ENCODE measurements around the gene SCGB1D2.

The SCGB1D2 gene

DNA sequence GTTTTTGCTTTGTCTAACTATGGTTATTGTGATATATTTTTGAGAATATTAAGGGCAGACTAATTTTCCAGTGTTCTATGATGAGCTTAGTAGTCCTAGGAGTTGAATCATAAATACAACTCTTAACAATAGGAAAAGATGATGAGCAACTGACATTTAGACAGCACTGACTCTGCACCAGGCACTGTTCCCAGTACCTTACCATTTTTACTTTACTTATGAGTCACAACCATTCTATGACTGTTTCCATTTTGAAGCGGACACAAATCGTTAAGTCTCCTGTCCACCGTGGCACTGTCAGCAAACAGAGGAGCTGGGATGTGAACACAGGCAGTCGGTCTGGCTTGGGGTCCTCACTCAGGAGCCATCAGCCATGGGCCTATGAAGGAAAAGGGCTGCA lies 24.5 kb downstream of the SCGB1D2 start:
- TF ChIP-seq RAD21 (IDR thresholded peaks at IDR 0.05; ENCODE audit: low read depth) (no peak), TEAD4 (IDR thresholded peaks at IDR 0.05) (no peak), CEBPB (IDR thresholded peaks at IDR 0.05) (no peak), ZBTB7A (IDR thresholded peaks at IDR 0.05; ENCODE audit: low read depth) (no peak), TAF1 (IDR thresholded peaks at IDR 0.05; ENCODE audit: low read depth) (no peak), FOXM1 (IDR thresholded peaks at IDR 0.05; ENCODE audit: borderline replicate concordance, low read depth) (no peak), TCF12 (IDR thresholded peaks at IDR 0.05; ENCODE audit: low read depth) (no peak), MAX (IDR thresholded peaks at IDR 0.05) (no peak), NFIC (IDR thresholded peaks at IDR 0.05) (no peak), EGR1 (IDR thresholded peaks at IDR 0.05) (no peak), USF1 (IDR thresholded peaks at IDR 0.05) (no peak), EP300 (IDR thresholded peaks at IDR 0.05; ENCODE audit: borderline replicate concordance) (no peak), YY1 (IDR thresholded peaks at IDR 0.05; ENCODE audit: low read depth) (no peak)

GRCh38 chr11:62267050-62267449 lies 25.0 kb downstream of the SCGB1D2 start:
- TF ChIP-seq TCF12 (IDR thresholded peaks at IDR 0.05; ENCODE audit: low read depth) = no peak
- TF ChIP-seq, protein P1, sequence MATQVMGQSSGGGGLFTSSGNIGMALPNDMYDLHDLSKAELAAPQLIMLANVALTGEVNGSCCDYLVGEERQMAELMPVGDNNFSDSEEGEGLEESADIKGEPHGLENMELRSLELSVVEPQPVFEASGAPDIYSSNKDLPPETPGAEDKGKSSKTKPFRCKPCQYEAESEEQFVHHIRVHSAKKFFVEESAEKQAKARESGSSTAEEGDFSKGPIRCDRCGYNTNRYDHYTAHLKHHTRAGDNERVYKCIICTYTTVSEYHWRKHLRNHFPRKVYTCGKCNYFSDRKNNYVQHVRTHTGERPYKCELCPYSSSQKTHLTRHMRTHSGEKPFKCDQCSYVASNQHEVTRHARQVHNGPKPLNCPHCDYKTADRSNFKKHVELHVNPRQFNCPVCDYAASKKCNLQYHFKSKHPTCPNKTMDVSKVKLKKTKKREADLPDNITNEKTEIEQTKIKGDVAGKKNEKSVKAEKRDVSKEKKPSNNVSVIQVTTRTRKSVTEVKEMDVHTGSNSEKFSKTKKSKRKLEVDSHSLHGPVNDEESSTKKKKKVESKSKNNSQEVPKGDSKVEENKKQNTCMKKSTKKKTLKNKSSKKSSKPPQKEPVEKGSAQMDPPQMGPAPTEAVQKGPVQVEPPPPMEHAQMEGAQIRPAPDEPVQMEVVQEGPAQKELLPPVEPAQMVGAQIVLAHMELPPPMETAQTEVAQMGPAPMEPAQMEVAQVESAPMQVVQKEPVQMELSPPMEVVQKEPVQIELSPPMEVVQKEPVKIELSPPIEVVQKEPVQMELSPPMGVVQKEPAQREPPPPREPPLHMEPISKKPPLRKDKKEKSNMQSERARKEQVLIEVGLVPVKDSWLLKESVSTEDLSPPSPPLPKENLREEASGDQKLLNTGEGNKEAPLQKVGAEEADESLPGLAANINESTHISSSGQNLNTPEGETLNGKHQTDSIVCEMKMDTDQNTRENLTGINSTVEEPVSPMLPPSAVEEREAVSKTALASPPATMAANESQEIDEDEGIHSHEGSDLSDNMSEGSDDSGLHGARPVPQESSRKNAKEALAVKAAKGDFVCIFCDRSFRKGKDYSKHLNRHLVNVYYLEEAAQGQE (IDR thresholded peaks at IDR 0.05; ENCODE audit: low read depth) = no peak
- no peak for TF ChIP-seq EGR1 (IDR thresholded peaks at IDR 0.05)
- no peak for TF ChIP-seq FOXM1 (IDR thresholded peaks at IDR 0.05; ENCODE audit: borderline replicate concordance, low read depth)
- TF ChIP-seq CREB1 (IDR thresholded peaks at IDR 0.05; ENCODE audit: low read depth) = no peak
- TF ChIP-seq ZBTB7A (IDR thresholded peaks at IDR 0.05; ENCODE audit: low read depth) = no peak
- TF ChIP-seq TEAD4 (IDR thresholded peaks at IDR 0.05) = no peak
- TF ChIP-seq CEBPB (IDR thresholded peaks at IDR 0.05) = no peak
- TF ChIP-seq TAF1 (IDR thresholded peaks at IDR 0.05; ENCODE audit: low read depth) = no peak
- no peak for TF ChIP-seq EP300 (IDR thresholded peaks at IDR 0.05; ENCODE audit: borderline replicate concordance)
- no peak for TF ChIP-seq RAD21 (IDR thresholded peaks at IDR 0.05; ENCODE audit: low read depth)
- TF ChIP-seq NFIC (IDR thresholded peaks at IDR 0.05) = no peak
- TF ChIP-seq MAX (IDR thresholded peaks at IDR 0.05) = no peak
- TF ChIP-seq YY1 (IDR thresholded peaks at IDR 0.05; ENCODE audit: low read depth) = no peak
- TF ChIP-seq USF1 (IDR thresholded peaks at IDR 0.05) = no peak

- TF ChIP-seq FOXM1 (IDR thresholded peaks at IDR 0.05; ENCODE audit: borderline replicate concordance, low read depth) (no peak), TEAD4 (IDR thresholded peaks at IDR 0.05) (no peak), TCF12 (IDR thresholded peaks at IDR 0.05; ENCODE audit: low read depth) (no peak)
Measured at GRCh38 chr11:62267576-62267975, 25.5 kb downstream of the SCGB1D2 start.

DNA sequence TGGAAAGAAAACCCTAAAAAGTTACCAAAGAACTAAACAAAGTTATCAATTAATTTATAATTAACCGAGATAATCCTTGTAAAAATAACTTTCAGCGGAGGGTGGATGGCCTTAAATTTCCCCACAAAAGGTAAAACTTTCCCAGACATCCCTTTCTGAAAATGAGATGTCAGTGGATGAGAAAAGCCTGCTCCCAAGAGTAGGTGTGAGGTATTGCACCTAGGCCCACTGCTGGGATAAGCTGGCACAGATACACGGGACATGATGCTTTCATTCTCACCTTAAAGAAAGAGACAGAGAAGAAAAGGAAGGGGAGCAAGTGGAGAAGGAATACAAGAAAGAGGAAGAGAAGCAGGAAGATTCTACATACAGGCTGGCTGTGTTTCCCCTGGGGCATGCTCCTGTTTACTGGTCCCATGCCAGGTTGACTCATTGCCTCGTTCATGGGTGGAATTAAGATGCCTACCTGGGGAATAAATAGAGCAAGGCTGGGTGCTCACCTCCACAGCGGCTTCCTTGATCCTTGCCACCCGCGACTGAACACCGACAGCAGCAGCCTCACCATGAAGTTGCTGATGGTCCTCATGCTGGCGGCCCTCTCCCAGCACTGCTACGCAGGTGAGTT lies 27.7 kb downstream of the SCGB1D2 start, which contains the start of gene SCGB2A2:
Gene SCGB2A2 (plus strand): TSS at position 505 of the 625 bp plus-strand sequence. CDS start 59 bp downstream, at position 564.
- no peak for TF ChIP-seq CEBPB (IDR thresholded peaks at IDR 0.05)
- TF ChIP-seq RAD21 (IDR thresholded peaks at IDR 0.05; ENCODE audit: low read depth) = peak; percentile 73

GRCh38 chr11:62273284-62273683 lies 31.2 kb downstream of the SCGB1D2 start:
- TF ChIP-seq TEAD4 (IDR thresholded peaks at IDR 0.05) (no peak), TAF1 (IDR thresholded peaks at IDR 0.05; ENCODE audit: low read depth) (no peak), EP300 (IDR thresholded peaks at IDR 0.05; ENCODE audit: borderline replicate concordance) (no peak), RAD21 (IDR thresholded peaks at IDR 0.05; ENCODE audit: low read depth) (no peak), EGR1 (IDR thresholded peaks at IDR 0.05) (no peak), USF1 (IDR thresholded peaks at IDR 0.05) (no peak), ZBTB7A (IDR thresholded peaks at IDR 0.05; ENCODE audit: low read depth) (no peak), TCF12 (IDR thresholded peaks at IDR 0.05; ENCODE audit: low read depth) (no peak), FOXM1 (IDR thresholded peaks at IDR 0.05; ENCODE audit: borderline replicate concordance, low read depth) (no peak), CREB1 (IDR thresholded peaks at IDR 0.05; ENCODE audit: low read depth) (no peak), YY1 (IDR thresholded peaks at IDR 0.05; ENCODE audit: low read depth) (no peak), CEBPB (IDR thresholded peaks at IDR 0.05) (no peak), MAX (IDR thresholded peaks at IDR 0.05) (no peak), NFIC (IDR thresholded peaks at IDR 0.05) (no peak)
- TF ChIP-seq, protein P1 (IDR thresholded peaks at IDR 0.05; ENCODE audit: low read depth) = no peak
